Measurements from ENCODE around the gene PHLDB2.

The PHLDB2 gene

GRCh38 chr3:111989061-111989678 is 130.1 kb downstream of the PHLDB2 start:
- peaks cover 12 to 93% of the 10 kb centered on the region in 2 donors for H3K36me3 ChIP-seq (replicated peaks in 1 of 2; ENCODE audit: control insufficient read depth in 2 of 2, insufficient read depth in 2 of 2, low read length in 2 of 2)
- no peak for DNase-seq (ENCODE audit: low spot score)

GRCh38 chr3:111993038-111993437 is 134.0 kb downstream of the PHLDB2 start:
- Histone ChIP-seq H3K18ac (ENCODE audit: low read length) (no peak overlapping the region), H2BK15ac (ENCODE audit: low read length) (no peak overlapping the region), H2BK12ac (ENCODE audit: low read length) (no peak overlapping the region), H2AFZ (ENCODE audit: low read length) (no peak overlapping the region), H3K23ac (ENCODE audit: low read depth, low read length, poor library complexity) (no peak overlapping the region), H3K4me1 (ENCODE audit: control insufficient read depth in 2 of 2, insufficient read depth in 1 of 2, low read depth in 1 of 2, low read length in 2 of 2) (peaks cover 6 to 29% of the 10 kb centered on the region in 2 donors), H2AK5ac (ENCODE audit: low read depth, low read length) (no peak overlapping the region), H3K27ac (replicated peaks; ENCODE audit: low read length) (no peak overlapping the region), H3K9ac (ENCODE audit: low read depth, low read length, poor library complexity) (no peak overlapping the region), H4K8ac (ENCODE audit: low read depth, low read length) (no peak overlapping the region), H3K14ac (ENCODE audit: low read length) (no peak overlapping the region), H3K27me3 (ENCODE audit: control insufficient read depth in 3 of 3, insufficient read depth in 3 of 3, low read depth in 1 of 3, low read length in 3 of 3) (no peaks in the 10 kb centered on the region), H4K91ac (ENCODE audit: low read depth, low read length, poor library complexity) (no peak overlapping the region), H3K4me2 (ENCODE audit: insufficient read depth, low read length, poor library complexity, severe bottlenecking) (no peak overlapping the region), H3K4ac (ENCODE audit: low read length) (no peak overlapping the region), H3K79me1 (ENCODE audit: low read depth, low read length) (no peaks in the 10 kb centered on the region), H2BK120ac (ENCODE audit: low read depth, low read length) (no peak overlapping the region), H2BK5ac (ENCODE audit: low read length) (no peak overlapping the region), H3K9me3 (replicated peaks in 1 of 2; ENCODE audit: control insufficient read depth in 2 of 2, insufficient read depth in 1 of 2, low read depth in 1 of 2, low read length in 2 of 2) (peaks cover 0 to 17% of the 10 kb centered on the region in 2 donors), H3K36me3 (replicated peaks in 1 of 2; ENCODE audit: control insufficient read depth in 2 of 2, insufficient read depth in 2 of 2, low read length in 2 of 2) (peaks cover 5 to 55% of the 10 kb centered on the region in 2 donors), H3K4me3 (ENCODE audit: low read length in 2 of 2) (no peak overlapping the region)
- no CpG with 5 or more reads among the region's 2 CpGs for WGBS, 2 donors (ENCODE audit: extremely low coverage in 2 of 2, insufficient read length in 2 of 2, insufficient replicate concordance in 1 of 2)
- DNase-seq (ENCODE audit: low spot score) = no peak

More at GRCh38 chr3:111989061-111989678, 130.1 kb downstream of the PHLDB2 start:
- no peak overlapping the region for H3K14ac ChIP-seq (ENCODE audit: low read length)
- H3K4me1 ChIP-seq (ENCODE audit: control insufficient read depth in 2 of 2, insufficient read depth in 1 of 2, low read depth in 1 of 2, low read length in 2 of 2) = peaks cover 5 to 16% of the 10 kb centered on the region in 2 donors
- H2BK15ac ChIP-seq (ENCODE audit: low read length) = no peak overlapping the region
- no peak overlapping the region for H2AFZ ChIP-seq (ENCODE audit: low read length)
- no peaks in the 10 kb centered on the region for H3K79me1 ChIP-seq (ENCODE audit: low read depth, low read length)
- H4K8ac ChIP-seq (ENCODE audit: low read depth, low read length) = no peak overlapping the region
- no CpG with 5 or more reads among the region's 3 CpGs for WGBS, 2 donors (ENCODE audit: extremely low coverage in 2 of 2, insufficient read length in 2 of 2, insufficient replicate concordance in 1 of 2)
- no peak overlapping the region for H2BK120ac ChIP-seq (ENCODE audit: low read depth, low read length)
- H3K27me3 ChIP-seq (ENCODE audit: control insufficient read depth in 3 of 3, insufficient read depth in 3 of 3, low read depth in 1 of 3, low read length in 3 of 3) = no peaks in the 10 kb centered on the region
- H3K4me3 ChIP-seq (ENCODE audit: low read length in 2 of 2) = no peak overlapping the region
- H3K4ac ChIP-seq (ENCODE audit: low read length) = no peak overlapping the region
- H3K18ac ChIP-seq (ENCODE audit: low read length) = no peak overlapping the region
- H3K4me2 ChIP-seq (ENCODE audit: insufficient read depth, low read length, poor library complexity, severe bottlenecking) = no peak overlapping the region
- H3K27ac ChIP-seq (replicated peaks; ENCODE audit: low read length) = no peak overlapping the region
- H3K9me3 ChIP-seq (replicated peaks in 1 of 2; ENCODE audit: control insufficient read depth in 2 of 2, insufficient read depth in 1 of 2, low read depth in 1 of 2, low read length in 2 of 2) = peaks cover 0 to 17% of the 10 kb centered on the region in 2 donors
- no peak overlapping the region for H2AK5ac ChIP-seq (ENCODE audit: low read depth, low read length)
- H4K91ac ChIP-seq (ENCODE audit: low read depth, low read length, poor library complexity) = no peak overlapping the region
- no peak overlapping the region for H2BK5ac ChIP-seq (ENCODE audit: low read length)
- no peak overlapping the region for H3K9ac ChIP-seq (ENCODE audit: low read depth, low read length, poor library complexity)
- H3K23ac ChIP-seq (ENCODE audit: low read depth, low read length, poor library complexity) = no peak overlapping the region
- no peak overlapping the region for H2BK12ac ChIP-seq (ENCODE audit: low read length)

- no peak within 1 kb of the TSS for H4K91ac ChIP-seq (ENCODE audit: low read depth, low read length, poor library complexity)
- peak within 1 kb of the TSS; percentile 84 for H2BK5ac ChIP-seq (ENCODE audit: low read length)
- H3K4me2 ChIP-seq (ENCODE audit: insufficient read depth, low read length, poor library complexity, severe bottlenecking) = peak within 1 kb of the TSS; percentile 66
- H2BK15ac ChIP-seq (ENCODE audit: low read length) = peak within 1 kb of the TSS; percentile 95
- no peak within 1 kb of the TSS for H3K23ac ChIP-seq (ENCODE audit: low read depth, low read length, poor library complexity)
- no peak within 1 kb of the TSS for H3K14ac ChIP-seq (ENCODE audit: low read length)
- H3K4me3 ChIP-seq (ENCODE audit: low read length in 2 of 2) = peak within 1 kb of the TSS; percentile 89 to 97
- H3K27ac ChIP-seq (replicated peaks; ENCODE audit: low read length) = peak within 1 kb of the TSS; percentile 100
- H2BK120ac ChIP-seq (ENCODE audit: low read depth, low read length) = peak within 1 kb of the TSS; percentile 84
- DNase-seq (ENCODE audit: low spot score) = peak; percentile 95
- no peak within 1 kb of the TSS for H2BK12ac ChIP-seq (ENCODE audit: low read length)
- no peaks in the 10 kb centered on the region for H3K9me3 ChIP-seq (replicated peaks in 1 of 2; ENCODE audit: control insufficient read depth in 2 of 2, insufficient read depth in 1 of 2, low read depth in 1 of 2, low read length in 2 of 2)
- no peak within 1 kb of the TSS for H4K8ac ChIP-seq (ENCODE audit: low read depth, low read length)
- WGBS, 2 donors (ENCODE audit: extremely low coverage in 2 of 2, insufficient read length in 2 of 2, insufficient replicate concordance in 1 of 2) = no CpG with 5 or more reads among the region's 30 CpGs
- peak within 1 kb of the TSS; percentile 92 for H3K9ac ChIP-seq (ENCODE audit: low read depth, low read length, poor library complexity)
- H3K18ac ChIP-seq (ENCODE audit: low read length) = peak within 1 kb of the TSS; percentile 99
- peak within 1 kb of the TSS; percentile 79 for H3K4ac ChIP-seq (ENCODE audit: low read length)
- H2AFZ ChIP-seq (ENCODE audit: low read length) = peak within 1 kb of the TSS; percentile 41
- no peaks in the 10 kb centered on the region for H3K27me3 ChIP-seq (ENCODE audit: control insufficient read depth in 3 of 3, insufficient read depth in 3 of 3, low read depth in 1 of 3, low read length in 3 of 3)
- peaks cover 27 to 48% of the 10 kb centered on the region in 2 donors for H3K4me1 ChIP-seq (ENCODE audit: control insufficient read depth in 2 of 2, insufficient read depth in 1 of 2, low read depth in 1 of 2, low read length in 2 of 2)
- H2AK5ac ChIP-seq (ENCODE audit: low read depth, low read length) = peak within 1 kb of the TSS; percentile 47
- peaks cover 8 to 41% of the 10 kb centered on the region in 2 donors for H3K36me3 ChIP-seq (replicated peaks in 1 of 2; ENCODE audit: control insufficient read depth in 2 of 2, insufficient read depth in 2 of 2, low read length in 2 of 2)
- H3K79me1 ChIP-seq (ENCODE audit: low read depth, low read length) = peaks cover 6% of the 10 kb centered on the region
These were observed 139.8 kb downstream of the PHLDB2 start, which contains the start of gene TAGLN3 for GRCh38 chr3:111998636-111999483. Gene TAGLN3 (plus strand): TSS chr3:111998922. CDS start chr3:111999423, 501 bp downstream.
